Right lung (tissue), 5 donors: ENCODE results near the gene OR11L1. TPM values are rescaled to one million over a fixed set of nuclear protein-coding genes. Genes with fewer than 3 reads are reported as not detected.

Experiments
- DNase-seq, 2 donors: peaks; one replicate each; pipeline ENCODE4 v3.0.0-alpha.2; 2013
- polyA plus RNA-seq, 5 donors: library from polyadenylated mRNA; unstranded; fragments of 120-200 nt; gene quantifications; one replicate each; pipeline versions ENCODE4 v1.2.1 to v1.2.3, GENCODE V29; 2013; ENCODE audit warnings: inconsistent platforms in 1 of 5, low replicate concordance in 1 of 5; ENCODE audit not compliant: insufficient read length in 5 of 5, insufficient read depth in 1 of 5

Gene OR11L1
- polyA plus RNA-seq, 5 donors: not detected

DNA sequence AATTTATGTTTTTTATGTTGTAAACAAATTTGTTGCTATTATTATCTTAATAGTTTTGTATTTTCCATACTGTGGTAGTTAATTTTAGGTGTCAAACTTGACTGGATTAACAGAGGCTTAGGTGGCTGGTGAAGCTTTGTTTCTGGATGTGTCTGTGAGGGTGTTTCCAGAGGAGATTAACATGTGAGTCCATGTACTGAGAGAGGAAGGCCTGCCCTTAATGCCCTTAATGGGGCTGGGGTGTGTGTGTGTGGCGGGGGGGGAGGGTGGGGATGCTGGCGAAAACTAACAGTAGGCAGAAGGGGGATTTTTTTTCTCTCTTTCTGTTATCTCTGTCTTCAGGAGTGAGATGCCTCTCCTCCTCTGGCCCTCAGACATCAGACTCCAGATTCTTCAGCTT lies 19.6 kb downstream of the OR11L1 start:
- DNase-seq: no peak

DNA sequence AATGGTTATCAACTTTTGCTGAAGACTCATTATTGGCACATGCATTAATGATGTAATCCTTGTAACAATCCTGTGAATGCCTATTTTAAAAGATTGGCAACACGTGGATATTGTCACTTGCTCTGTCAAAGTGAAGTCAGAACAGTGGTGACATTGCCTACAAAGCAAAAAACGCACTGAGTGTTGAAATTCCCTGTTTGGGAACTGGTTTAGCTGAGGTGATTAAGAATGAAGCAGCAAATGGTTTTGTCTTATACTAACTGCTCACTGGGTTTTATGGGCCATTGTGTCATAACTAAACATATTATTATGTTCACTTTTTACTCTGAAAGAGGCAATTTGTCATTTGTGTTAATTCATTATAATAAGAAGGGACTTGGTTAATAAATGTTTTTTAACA lies 29.1 kb downstream of the OR11L1 start:
- DNase-seq: no peak

- no peak for DNase-seq
Observed at GRCh38 chr1:247797518-247797917, 44.2 kb downstream of the OR11L1 start.

Other genes with a start within 250 kb of the OR11L1 start
- gene OR2G3, start 236.3 kb downstream of the OR11L1 start, polyA plus RNA-seq: not detected
- not detected for gene OR13G1, start 162.2 kb downstream of the OR11L1 start, polyA plus RNA-seq
- not detected for gene OR6F1, start 125.2 kb downstream of the OR11L1 start, polyA plus RNA-seq
- not detected for gene OR14K1, start 103.3 kb downstream of the OR11L1 start, polyA plus RNA-seq
- not detected for gene OR14A2, start 93.8 kb downstream of the OR11L1 start, polyA plus RNA-seq
- not detected for gene OR1C1, start 81.3 kb downstream of the OR11L1 start, polyA plus RNA-seq
- gene OR14A16, start 17.8 kb downstream of the OR11L1 start, polyA plus RNA-seq: not detected
- gene TRIM58, start 15.3 kb upstream of the OR11L1 start, polyA plus RNA-seq: 1 to 10 TPM; 2.2 to 5.1 (median 2.6) TPM
- under 1 TPM; 0.28 to 0.82 (median 0.67) TPM for gene OR2W3, start 53.7 kb upstream of the OR11L1 start, polyA plus RNA-seq
- not detected for gene OR2T8, start 78.4 kb upstream of the OR11L1 start, polyA plus RNA-seq
- gene OR2AJ1, start 83.0 kb upstream of the OR11L1 start, polyA plus RNA-seq: not detected
- not detected for gene OR2L8, start 107.0 kb upstream of the OR11L1 start, polyA plus RNA-seq
- gene OR2AK2, start 123.3 kb upstream of the OR11L1 start, polyA plus RNA-seq: not detected
- not detected for gene OR2L5, start 171.8 kb upstream of the OR11L1 start, polyA plus RNA-seq
- gene OR2L2, start 188.2 kb upstream of the OR11L1 start, polyA plus RNA-seq: under 1 TPM in 3 of 5 donors, not detected in 2; 0.04 to 0.06 (median 0.04) TPM
- not detected for gene OR2L3, start 204.9 kb upstream of the OR11L1 start, polyA plus RNA-seq